NB4 (cell line): Measurements from ENCODE around the gene KLK8.

ENCODE experiments used
- MYC ChIP-seq: IDR thresholded peaks from 2 replicates; pipeline ENCODE4 v1.6.1; 2011; ENCODE audit warnings: low read depth, low read length
- POLR2A ChIP-seq: IDR thresholded peaks from 2 replicates; pipeline ENCODE4 v1.6.1; 2011; ENCODE audit warnings: mild to moderate bottlenecking; ENCODE audit not compliant: insufficient read length; ENCODE audit errors: extremely low read depth
- TF ChIP-seq, protein P1 (sequence below): IDR thresholded peaks from one replicate; pipeline ENCODE4 v1.5.1; 2012; ENCODE audit warnings: low read depth, low read length
- TF ChIP-seq, protein P2 (sequence below): IDR thresholded peaks from 2 replicates; pipeline ENCODE4 v1.6.1; 2011; ENCODE audit warnings: low read depth, low read length

DNA sequence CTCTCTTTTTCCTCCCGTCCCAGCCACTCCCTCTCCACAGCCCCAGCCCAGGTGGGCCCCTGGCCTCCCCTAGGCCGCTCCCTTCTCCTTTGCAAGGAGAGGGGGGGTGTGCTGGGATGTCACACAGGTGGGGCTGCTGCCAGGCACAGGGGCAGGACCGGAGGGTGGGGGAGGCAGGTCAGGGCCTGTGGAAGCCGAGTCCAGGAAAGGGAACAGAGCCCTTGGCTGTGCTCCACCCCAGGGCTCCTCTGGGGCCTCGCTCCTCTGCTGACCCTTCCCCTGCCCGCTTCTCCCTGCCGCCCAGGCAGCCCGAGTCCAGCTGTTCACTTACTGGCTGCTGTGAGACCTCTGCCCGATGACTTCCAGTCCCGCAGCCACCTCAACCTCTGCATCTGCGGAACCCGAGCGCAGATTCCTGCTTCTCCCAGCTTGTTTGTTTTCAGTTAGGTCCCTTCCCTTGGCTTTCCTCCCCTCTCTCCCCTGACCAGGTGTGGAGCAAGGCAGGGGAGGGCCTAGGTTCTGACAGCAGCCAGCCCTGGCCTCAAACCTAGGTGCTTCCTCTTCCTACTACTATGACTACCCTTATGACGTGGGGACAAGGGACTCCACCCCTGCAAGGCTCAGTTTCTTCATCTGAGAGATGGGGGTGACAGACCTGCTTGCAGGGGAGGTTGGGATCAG lies 25.9 kb upstream of the KLK8 start:
- no peak for TF ChIP-seq POLR2A
- TF ChIP-seq, protein P1, sequence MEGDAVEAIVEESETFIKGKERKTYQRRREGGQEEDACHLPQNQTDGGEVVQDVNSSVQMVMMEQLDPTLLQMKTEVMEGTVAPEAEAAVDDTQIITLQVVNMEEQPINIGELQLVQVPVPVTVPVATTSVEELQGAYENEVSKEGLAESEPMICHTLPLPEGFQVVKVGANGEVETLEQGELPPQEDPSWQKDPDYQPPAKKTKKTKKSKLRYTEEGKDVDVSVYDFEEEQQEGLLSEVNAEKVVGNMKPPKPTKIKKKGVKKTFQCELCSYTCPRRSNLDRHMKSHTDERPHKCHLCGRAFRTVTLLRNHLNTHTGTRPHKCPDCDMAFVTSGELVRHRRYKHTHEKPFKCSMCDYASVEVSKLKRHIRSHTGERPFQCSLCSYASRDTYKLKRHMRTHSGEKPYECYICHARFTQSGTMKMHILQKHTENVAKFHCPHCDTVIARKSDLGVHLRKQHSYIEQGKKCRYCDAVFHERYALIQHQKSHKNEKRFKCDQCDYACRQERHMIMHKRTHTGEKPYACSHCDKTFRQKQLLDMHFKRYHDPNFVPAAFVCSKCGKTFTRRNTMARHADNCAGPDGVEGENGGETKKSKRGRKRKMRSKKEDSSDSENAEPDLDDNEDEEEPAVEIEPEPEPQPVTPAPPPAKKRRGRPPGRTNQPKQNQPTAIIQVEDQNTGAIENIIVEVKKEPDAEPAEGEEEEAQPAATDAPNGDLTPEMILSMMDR = no peak
- TF ChIP-seq, protein P2, sequence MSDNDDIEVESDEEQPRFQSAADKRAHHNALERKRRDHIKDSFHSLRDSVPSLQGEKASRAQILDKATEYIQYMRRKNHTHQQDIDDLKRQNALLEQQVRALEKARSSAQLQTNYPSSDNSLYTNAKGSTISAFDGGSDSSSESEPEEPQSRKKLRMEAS = no peak
- TF ChIP-seq MYC = no peak
